NCI-H1436 (cell line): ENCODE measurements around the gene OIT3.

Source experiments
- DNase-seq: peaks from one replicate; lab custom pipeline; 2025; lab: John Stamatoyannopoulos, UW

The OIT3 gene

DNA sequence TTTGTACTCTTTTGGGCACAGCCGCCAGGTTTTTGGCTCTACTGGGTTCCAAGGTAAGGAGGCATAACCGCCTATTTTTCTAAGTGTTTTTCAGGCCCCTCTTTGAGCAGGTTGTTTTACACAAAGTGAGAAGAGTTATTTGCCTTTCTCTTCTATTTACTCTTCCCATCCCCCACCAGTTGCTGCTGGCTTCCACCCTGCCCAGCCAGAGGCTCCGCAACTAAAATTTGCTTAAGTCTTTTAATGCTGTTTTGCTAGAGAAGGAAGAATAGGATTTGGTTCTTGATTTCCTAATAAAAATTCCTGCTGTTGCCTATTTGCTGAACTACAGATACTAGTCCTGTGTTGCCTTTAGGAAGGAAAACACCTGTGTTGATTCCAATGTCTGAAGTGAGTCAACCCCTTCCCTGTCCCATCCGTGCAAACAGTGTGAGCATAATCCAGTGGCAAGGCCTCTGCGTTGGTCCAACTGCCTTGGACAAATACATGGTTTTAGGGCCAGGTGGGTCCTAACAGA, 59.2 kb downstream of the OIT3 start:
- no peak for DNase-seq

DNA sequence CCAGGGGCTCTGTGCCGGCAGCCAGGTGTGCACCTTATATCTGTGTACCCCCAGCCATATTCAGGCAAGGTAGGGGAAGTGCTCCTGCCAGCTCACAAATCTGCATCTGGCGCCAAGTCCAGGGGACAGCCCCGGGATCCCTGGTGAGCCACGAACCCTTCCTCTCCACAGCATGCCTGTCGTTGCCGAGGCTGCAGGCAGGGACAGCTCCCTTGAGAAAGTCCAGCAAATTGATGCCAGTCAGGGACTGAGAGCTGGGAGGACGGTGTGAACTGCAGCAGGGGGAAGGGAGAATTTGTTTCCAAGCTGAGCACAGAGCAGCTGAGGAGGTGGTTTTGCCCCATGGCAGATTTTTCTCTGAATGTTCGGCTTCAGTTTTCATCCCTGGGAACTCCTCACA, 60.1 kb downstream of the OIT3 start:
- DNase-seq = no peak

GRCh38 chr10:72954230-72954595, 60.7 kb downstream of the OIT3 start:
- no peak for DNase-seq

- no peak for DNase-seq
Observed at GRCh38 chr10:72954596-72955554, 61.3 kb downstream of the OIT3 start, which contains the start of gene PLA2G12B. PLA2G12B (minus strand) TSS chr10:72954806; CDS start chr10:72954685, 121 bp downstream.

DNA sequence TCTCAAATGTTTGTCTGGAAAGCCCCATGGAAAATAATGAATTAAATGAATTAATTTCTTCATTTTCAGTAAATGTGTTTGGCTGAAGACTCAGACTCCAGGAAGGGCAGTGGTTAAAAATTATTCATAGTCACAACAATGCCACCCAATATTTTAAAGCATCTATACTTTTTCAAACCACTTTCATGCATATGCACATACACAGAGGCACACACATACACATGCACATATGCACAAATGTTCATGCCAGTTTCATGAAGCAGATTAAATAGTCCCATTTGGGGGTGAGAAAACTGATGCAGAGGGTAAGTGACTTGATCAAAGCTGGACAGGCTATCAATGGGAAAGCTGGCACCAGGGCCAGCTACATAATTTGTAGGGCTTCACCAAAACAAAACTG, 62.5 kb downstream of the OIT3 start:
- DNase-seq = no peak

GRCh38 chr10:72976886-72977285, 83.3 kb downstream of the OIT3 start:
- DNase-seq = no peak

GRCh38 chr10:72979709-72980108, 86.2 kb downstream of the OIT3 start:
- no peak for DNase-seq

- DNase-seq = no peak
Observed at GRCh38 chr10:72980348-72980747, 86.8 kb downstream of the OIT3 start.

DNA sequence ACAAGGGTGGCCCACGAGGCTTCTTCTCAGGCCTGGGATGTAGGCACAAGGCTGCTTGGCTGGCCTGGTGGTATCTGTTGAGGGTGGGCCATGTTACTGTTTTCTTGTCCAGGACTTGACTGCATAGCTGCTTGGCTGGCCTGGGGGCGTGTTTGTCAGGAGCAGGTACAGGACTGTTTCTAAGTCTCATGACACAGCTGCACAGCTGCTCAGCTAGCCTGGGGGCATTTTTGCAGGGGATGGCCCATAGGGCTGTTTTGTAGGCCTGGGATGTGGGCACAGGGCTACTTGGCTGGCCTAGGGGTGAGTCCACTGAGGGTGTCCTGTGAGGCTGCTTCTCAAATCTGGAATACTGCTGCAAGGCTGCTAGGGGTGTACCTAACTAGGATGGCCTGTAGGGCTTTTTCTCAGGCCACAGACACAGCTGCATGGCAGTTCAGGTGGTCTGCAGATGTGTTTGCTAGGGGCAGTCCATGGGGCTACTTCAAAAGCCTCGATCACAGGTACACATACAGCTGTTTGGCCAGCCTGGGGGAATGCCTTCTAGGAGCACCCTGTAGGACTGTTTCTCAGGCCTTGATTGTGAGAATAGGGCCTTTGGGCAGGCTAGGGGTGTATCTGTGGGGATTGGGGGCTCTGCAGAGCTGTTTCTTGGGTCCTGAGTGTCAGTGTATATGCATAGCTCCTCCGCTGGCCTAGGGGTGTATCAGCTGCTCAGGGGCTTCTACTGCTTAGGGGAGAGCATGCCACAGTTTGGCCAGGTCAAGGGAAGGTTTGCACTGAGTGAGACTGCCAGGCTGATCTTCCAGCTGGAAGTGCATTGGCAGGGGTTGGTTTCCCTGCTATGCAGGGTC, 87.7 kb downstream of the OIT3 start:
- no peak for DNase-seq

- DNase-seq = no peak
Observed at GRCh38 chr10:72981882-72982529, 88.5 kb downstream of the OIT3 start.
